GM23338 (cell line): ENCODE data around the gene RCVRN.

Experiments used
- CREB1 ChIP-seq: fragments of 250-450 bp; sonication (Bioruptor Pico); IDR thresholded peaks from 2 replicates; pipeline ENCODE4 v1.5.0; 2020; ENCODE audit warnings: low read depth, mild to moderate bottlenecking, moderate library complexity
- CTCF ChIP-seq, 2 experiments: fragments of 200-600 bp in 1 of 2; sonication (generic) in 1 of 2; conservative IDR thresholded peaks; 2 replicates each; pipeline versions ENCODE4 v1.5.1 to v1.6.1; 2016 to 2017; ENCODE audit warnings: antibody characterized with exemption in 2 of 2, low read depth in 2 of 2, mild to moderate bottlenecking in 2 of 2, moderate library complexity in 1 of 2
- ETS1 ChIP-seq: IDR thresholded peaks from 2 replicates; pipeline ENCODE4 v1.6.1; 2016; ENCODE audit warnings: antibody characterized with exemption
- EZH2 ChIP-seq: fragments of 200-600 bp; sonication (generic); IDR thresholded peaks from one replicate; pipeline ENCODE4 v1.8.0; 2017; ENCODE audit warnings: antibody characterized with exemption, mild to moderate bottlenecking, low read depth; ENCODE audit not compliant: unreplicated experiment
- EZH2phosphoT487 ChIP-seq: fragments of 200-600 bp; sonication (generic); IDR thresholded peaks from one replicate; pipeline ENCODE4 v1.8.1; 2018; ENCODE audit warnings: antibody characterized with exemption; ENCODE audit not compliant: unreplicated experiment
- NANOG ChIP-seq: IDR thresholded peaks from 2 replicates; pipeline ENCODE4 v1.6.1; 2016; ENCODE audit warnings: antibody characterized with exemption, borderline replicate concordance
- POLR2AphosphoS5 ChIP-seq: IDR thresholded peaks from 2 replicates; pipeline ENCODE4 v1.6.1; 2016; ENCODE audit warnings: antibody characterized with exemption, low read depth
- REST ChIP-seq: IDR thresholded peaks from one replicate; pipeline ENCODE4 v1.6.1; 2018; ENCODE audit warnings: antibody characterized with exemption; ENCODE audit not compliant: unreplicated experiment
- ZNF331 ChIP-seq: fragments of 250-450 bp; sonication (Bioruptor Pico); IDR thresholded peaks from 2 replicates; pipeline ENCODE4 v1.5.0; 2020; ENCODE audit warnings: low read depth, mild to moderate bottlenecking, moderate library complexity

- TF ChIP-seq CTCF (conservative IDR thresholded peaks at IDR 0.05; ENCODE audit: low read depth in 2 of 2) = no peak
- no peak for TF ChIP-seq REST
- TF ChIP-seq EZH2 = no peak
- TF ChIP-seq POLR2AphosphoS5 = no peak
- no peak for TF ChIP-seq NANOG
- no peak for TF ChIP-seq EZH2phosphoT487
- no peak for TF ChIP-seq ETS1
- no peak for TF ChIP-seq CREB1 (CRISPR knock-in tag)
- no peak for TF ChIP-seq ZNF331 (CRISPR knock-in tag)
Measured at GRCh38 chr17:9943343-9943742, 38.3 kb upstream of the RCVRN start.
